ENCODE measurements around the gene CTIF. TPM values are rescaled to one million over a fixed set of nuclear protein-coding genes. Genes with fewer than 3 reads are reported as not detected.

CTIF gene
- total and polyA plus RNA-seq, 4 donors, result 10.6 to 26.7 (median 12.3) TPM

- DNase-seq (ENCODE audit: low spot score), result no peak
- no peaks in the 10 kb centered on the region for H3K9me3 ChIP-seq (ENCODE audit: control insufficient read depth in 4 of 4, low read length in 3 of 4)
- no peak overlapping the region for H3K4me3 ChIP-seq (ENCODE audit: low read depth in 1 of 3, low read length in 3 of 3)
- 98% methylated on average over 17 of the region's 17 CpGs for WGBS
- peaks cover 2 to 8% (median 5%) of the 10 kb centered on the region in 4 donors for H3K4me1 ChIP-seq (ENCODE audit: control insufficient read depth in 4 of 4, insufficient read depth in 4 of 4, low read length in 3 of 4)
- H3K9ac ChIP-seq (ENCODE audit: low read depth in 1 of 2, low read length in 2 of 2), result no peak overlapping the region
- TF ChIP-seq MAX (IDR thresholded peaks at IDR 0.05), result no peak
- no peak for TF ChIP-seq FOXA2 (IDR thresholded peaks at IDR 0.05)
- no peak for TF ChIP-seq CTCF (IDR thresholded peaks at IDR 0.05; ENCODE audit: low read depth, low read length, missing input control)
- TF ChIP-seq GABPA (IDR thresholded peaks at IDR 0.05 in 1 of 2, conservative IDR thresholded peaks at IDR 0.05 in 1 of 2), result no peak
- TF ChIP-seq RAD21 (IDR thresholded peaks at IDR 0.05), result no peak
- TF ChIP-seq ZBTB33 (IDR thresholded peaks at IDR 0.05), result no peak
- no peak for TF ChIP-seq ATF3 (IDR thresholded peaks at IDR 0.05)
- TF ChIP-seq FOXA1 (IDR thresholded peaks at IDR 0.05), result no peak
- no peak for TF ChIP-seq NR2F2 (IDR thresholded peaks at IDR 0.05)
- TF ChIP-seq HNF4A (conservative IDR thresholded peaks at IDR 0.05), result no peak
- TF ChIP-seq RXRA (IDR thresholded peaks at IDR 0.05), result no peak
- TF ChIP-seq REST (IDR thresholded peaks at IDR 0.05), result no peak
- TF ChIP-seq HNF4G (IDR thresholded peaks at IDR 0.05), result no peak
- no peak for TF ChIP-seq TAF1 (conservative IDR thresholded peaks at IDR 0.05)
- TF ChIP-seq JUND (IDR thresholded peaks at IDR 0.05), result no peak
- no peak overlapping the region for H3K27ac ChIP-seq (ENCODE audit: low read depth in 1 of 2, low read length in 2 of 2)
- no peaks in the 10 kb centered on the region for H3K27me3 ChIP-seq (ENCODE audit: control insufficient read depth in 4 of 4, insufficient read depth in 4 of 4, low read length in 3 of 4)
- peaks cover 0 to 3% (median 1%) of the 10 kb centered on the region in 4 donors for H3K36me3 ChIP-seq (ENCODE audit: control insufficient read depth in 4 of 4, insufficient read depth in 3 of 4, low read depth in 1 of 4, low read length in 3 of 4)
Observed at GRCh38 chr18:48817021-48817461, 278.2 kb downstream of the CTIF start.

All from liver (tissue), 9 donors.